Endothelial cell of umbilical vein (primary cell): ENCODE results near the gene WDFY3. TPM values are rescaled to one million over a fixed set of nuclear protein-coding genes. Genes with fewer than 3 reads are reported as not detected.

Experiments used
- BruUV-seq: library from RNA; stranded (reverse); fragments of 400-500 nt; replicated peaks from 2 replicates; lab custom pipeline; 2021; lab: Mats Ljungman, UMichigan
- CTCF ChIA-PET: fragments of 300-600, 350-600 bp; sonication (Branson Sonifier 250); formaldehyde crosslinking; loops from one replicate; lab custom pipeline; 2021; ENCODE audit warnings: antibody characterized with exemption, inconsistent platforms; lab: Charles Lee
- POLR2A ChIA-PET: fragments of 300-600, 350-600 bp; sonication (Branson Sonifier 250); formaldehyde crosslinking; loops from one replicate; lab custom pipeline; 2021; ENCODE audit warnings: antibody characterized with exemption, inconsistent platforms; lab: Charles Lee
- DNase-seq: peaks from one replicate; pipeline ENCODE4 v3.0.0-alpha.2; 2011; ENCODE audit warnings: low read depth, low spot score
- FAIRE-seq: peaks from 2 replicates; lab custom pipeline; 2011; peaks lifted over from hg19 to GRCh38; lab: Jason Lieb, UNC
- H2AFZ ChIP-seq: 2 replicates; pipeline ENCODE4 v1.6.0; 2012; ENCODE audit warnings: low read depth, low read length, control low read depth, inconsistent platforms
- H3K27ac ChIP-seq: 2 replicates; pipeline ENCODE4 v1.5.1; 2011; ENCODE audit warnings: low read depth, mild to moderate bottlenecking, control low read depth, low read length, moderate library complexity; ENCODE audit not compliant: insufficient read depth
- H3K27me3 ChIP-seq, 2 experiments: 2 replicates each; pipeline versions ENCODE4 v1.6.0 to v1.6.1; 2011; ENCODE audit warnings: low read length in 2 of 2, mixed read lengths in 1 of 2; ENCODE audit not compliant: control insufficient read depth in 2 of 2, insufficient read depth in 2 of 2
- H3K36me3 ChIP-seq, 2 experiments: 2 replicates in 1 of 2; 3 replicates in 1 of 2; pipeline ENCODE4 v1.5.1; 2011; ENCODE audit warnings: low read length in 2 of 2, mild to moderate bottlenecking in 1 of 2, moderate library complexity in 1 of 2; ENCODE audit not compliant: control insufficient read depth in 2 of 2, insufficient read depth in 2 of 2; ENCODE audit errors: extremely low read depth in 1 of 2
- H3K4me1 ChIP-seq: 3 replicates; pipeline ENCODE4 v1.5.1; 2011; ENCODE audit warnings: mild to moderate bottlenecking, low read length; ENCODE audit not compliant: control insufficient read depth, insufficient read depth; ENCODE audit errors: extremely low read depth
- H3K4me2 ChIP-seq: 2 replicates; pipeline ENCODE4 v1.6.1; 2011; ENCODE audit warnings: low read length, control low read depth, mixed read lengths; ENCODE audit not compliant: insufficient read depth
- H3K4me3 ChIP-seq, 3 experiments: fragments of 200-600 bp in 1 of 3; sonication (generic), shearing (Covaris generic) in 1 of 3; replicated peaks in 1 of 3; 2 replicates each; pipeline ENCODE4 v1.5.1; 2011 to 2016; ENCODE audit warnings: control low read depth in 3 of 3, low read length in 3 of 3, mild to moderate bottlenecking in 2 of 3, inconsistent platforms in 1 of 3, low read depth in 1 of 3, moderate library complexity in 1 of 3; ENCODE audit not compliant: insufficient read depth in 1 of 3
- H3K79me2 ChIP-seq: 2 replicates; pipeline ENCODE4 v1.6.0; 2012; ENCODE audit warnings: low read length, inconsistent platforms; ENCODE audit not compliant: control insufficient read depth, insufficient read depth
- H3K9ac ChIP-seq: replicated peaks from 2 replicates; pipeline ENCODE3; 2011; ENCODE audit warnings: low read length, control low read depth; ENCODE audit not compliant: insufficient read depth; ENCODE audit errors: extremely low read depth
- H3K9me1 ChIP-seq: replicated peaks from 3 replicates; pipeline ENCODE4 v1.6.0; 2011; ENCODE audit warnings: mild to moderate bottlenecking, low read length; ENCODE audit not compliant: control insufficient read depth, insufficient read depth; ENCODE audit errors: extremely low read depth
- H3K9me3 ChIP-seq: replicated peaks from 2 replicates; pipeline ENCODE4 v1.5.1; 2012; ENCODE audit warnings: low read length, inconsistent platforms; ENCODE audit not compliant: control insufficient read depth, insufficient read depth
- H4K20me1 ChIP-seq: replicated peaks from 2 replicates; pipeline ENCODE3; 2011; ENCODE audit warnings: mild to moderate bottlenecking, low read length; ENCODE audit not compliant: control insufficient read depth, insufficient read depth; ENCODE audit errors: extremely low read depth
- EZH2 ChIP-seq: IDR thresholded peaks from 2 replicates; pipeline ENCODE4 v1.6.1; 2012; ENCODE audit warnings: borderline replicate concordance, low read depth, mild to moderate bottlenecking, moderate library complexity, low read length, inconsistent platforms; ENCODE audit not compliant: severe bottlenecking
- FOS ChIP-seq: IDR thresholded peaks from 2 replicates; pipeline ENCODE4 v1.6.1; 2011; ENCODE audit warnings: mild to moderate bottlenecking, low read length, moderate library complexity, borderline replicate concordance; ENCODE audit not compliant: insufficient read depth
- GATA2 ChIP-seq: IDR thresholded peaks from 2 replicates; pipeline ENCODE4 v1.7.0; 2011; ENCODE audit warnings: low read depth, mild to moderate bottlenecking, moderate library complexity, mixed read lengths, low read length; ENCODE audit not compliant: insufficient read length, insufficient read depth
- JUN ChIP-seq: IDR thresholded peaks from 2 replicates; pipeline ENCODE4 v1.6.1; 2011; ENCODE audit warnings: borderline replicate concordance, low read depth; ENCODE audit not compliant: insufficient read length, insufficient read depth
- MYC ChIP-seq: IDR thresholded peaks from one replicate; pipeline ENCODE4 v1.6.1; 2011; ENCODE audit warnings: mild to moderate bottlenecking, low read depth, low read length
- POLR2AphosphoS5 ChIP-seq: IDR thresholded peaks from 2 replicates; pipeline ENCODE4 v1.6.1; 2012; ENCODE audit warnings: low read depth, mild to moderate bottlenecking, control low read depth, low read length, moderate library complexity; ENCODE audit not compliant: insufficient read depth
- dilution Hi-C: fragments of 300-500 bp; cut with MboI; formaldehyde crosslinking; loops from one replicate; pipeline ENCODE4 v1.15.0; 2019; ENCODE audit warnings: low sequenced_read_pairs; ENCODE audit not compliant: extremely low pct_ligation_motif_present
- intact Hi-C: fragments of 100-400 bp; cut with micrococcal nuclease; formaldehyde crosslinking; loops from one replicate; pipeline ENCODE4 v1.10.0; 2022
- polyA plus RNA-seq, 4 experiments: library from polyadenylated mRNA; depleted of rRNA in 3 of 4; stranded (reverse) in 3 of 4; unstranded in 1 of 4; fragments of >200 nt; gene quantifications; 2 replicates each; pipeline versions ENCODE4 v1.2.1 to v1.2.3, GENCODE V29; 2011 to 2012; ENCODE audit warnings: missing spikeins in 1 of 4
- total RNA-seq: library from RNA; stranded (reverse); gene quantifications from 2 replicates; pipeline ENCODE4 v1.2.3, GENCODE V29; 2021
- TF ChIP-seq, protein P1 (sequence below): IDR thresholded peaks from 2 replicates; pipeline ENCODE4 v1.6.1; 2011; ENCODE audit not compliant: insufficient read depth, insufficient read length

The WDFY3 gene
- total and polyA plus RNA-seq, 2 donors (not counting 3 experiments of a cell fraction or from before 2014, with no cell fraction given): 37.0 to 113 TPM

- CTCF ChIA-PET: no interaction called here
- FAIRE-seq: peak; percentile 91
- Histone ChIP-seq H3K36me3 (peaks cover 0 to 2% of the 10 kb centered on the region in 2 experiments), H3K9me1 (no peaks in the 10 kb centered on the region), H3K27ac (peak overlapping the region; percentile 85), H3K4me2 (peak overlapping the region; percentile 84), H4K20me1 (no peaks in the 10 kb centered on the region), H3K9me3 (no peaks in the 10 kb centered on the region), H2AFZ (no peak overlapping the region), H3K4me1 (peaks cover 45% of the 10 kb centered on the region), H3K9ac (peak overlapping the region; percentile 66), H3K79me2 (peaks cover 6% of the 10 kb centered on the region), H3K27me3 (no peaks in the 10 kb centered on the region), H3K4me3 (peak overlapping the region in 1 of 3 experiments; percentile 29)
- POLR2A ChIA-PET: no interaction called here
- dilution Hi-C loops: no loop called here
- peak; percentile 91 for DNase-seq
- peak; percentile 90 for TF ChIP-seq FOS
- TF ChIP-seq JUN: peak; percentile 79
- TF ChIP-seq EZH2: no peak
- TF ChIP-seq GATA2: no peak
- TF ChIP-seq, protein P1, sequence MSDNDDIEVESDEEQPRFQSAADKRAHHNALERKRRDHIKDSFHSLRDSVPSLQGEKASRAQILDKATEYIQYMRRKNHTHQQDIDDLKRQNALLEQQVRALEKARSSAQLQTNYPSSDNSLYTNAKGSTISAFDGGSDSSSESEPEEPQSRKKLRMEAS: no peak
- TF ChIP-seq POLR2AphosphoS5: peak; percentile 47
- no TSS peak for BruUV-seq
- intact Hi-C loops: loop anchor here (1.0 to 2.0 kb wide), 3 partner anchors 71 to 167 kb away; partner anchors contain the start of gene WDFY3
Measured at GRCh38 chr4:84799318-84799717, 167.2 kb downstream of the WDFY3 start.

GRCh38 chr4:84796394-84796793, 170.1 kb downstream of the WDFY3 start:
- DNase-seq: peak; percentile 19
- no peaks in the 10 kb centered on the region for H3K9me3 ChIP-seq
- FAIRE-seq: no peak
- H3K9ac ChIP-seq: no peak overlapping the region
- POLR2A ChIA-PET: no interaction called here
- TF ChIP-seq, protein P1: no peak
- TF ChIP-seq EZH2: no peak
- TF ChIP-seq JUN: no peak
- no peak for TF ChIP-seq GATA2
- no peak for TF ChIP-seq MYC
- no peak overlapping the region for H3K4me3 ChIP-seq
- H2AFZ ChIP-seq: no peak overlapping the region
- no peaks in the 10 kb centered on the region for H3K27me3 ChIP-seq
- no peak overlapping the region for H3K27ac ChIP-seq
- BruUV-seq: no TSS peak
- intact Hi-C loops: no loop called here
- CTCF ChIA-PET: no interaction called here
- peaks cover 26% of the 10 kb centered on the region for H3K4me1 ChIP-seq
- peaks cover 11% of the 10 kb centered on the region for H3K79me2 ChIP-seq
- dilution Hi-C loops: no loop called here
- H3K36me3 ChIP-seq: peaks cover 0 to 14% of the 10 kb centered on the region in 2 experiments
- H3K4me2 ChIP-seq: no peak overlapping the region
- H3K9me1 ChIP-seq: no peaks in the 10 kb centered on the region
- H4K20me1 ChIP-seq: no peaks in the 10 kb centered on the region
